IMR-90 (cell line): ENCODE measurements around the gene BIRC5. TPM values are rescaled to one million over a fixed set of nuclear protein-coding genes. Genes with fewer than 3 reads are reported as not detected.

Experiments
- ATAC-seq: fragments of 200-7000 bp; cut with Tn5 transposase; 2 replicates; pipeline ENCODE4 v1.9.1; 2020; ENCODE audit warnings: low read depth, mild to moderate bottlenecking, moderate library complexity
- BruUV-seq: library from RNA; stranded (reverse); fragments of 400-500 nt; replicated peaks from 2 replicates; lab custom pipeline; 2021; lab: Mats Ljungman, UMichigan
- CTCF ChIA-PET: fragments of 300-600 bp; formaldehyde crosslinking; extraction: SDS; loops from one replicate; lab custom pipeline; 2021; ENCODE audit warnings: antibody characterized with exemption; lab: Yijun Ruan, JAX
- POLR2A ChIA-PET: fragments of 300-600 bp; sonication (Branson Sonifier 250); formaldehyde crosslinking; loops from one replicate; lab custom pipeline; 2022; ENCODE audit warnings: antibody characterized with exemption; ENCODE audit not compliant: unreplicated experiment; lab: Charles Lee
- DNase-seq: peaks from one replicate; pipeline ENCODE4 v3.0.0; 2013
- H2AFZ ChIP-seq: replicated peaks from 2 replicates; pipeline ENCODE3; 2013; ENCODE audit warnings: low read length, mild to moderate bottlenecking; ENCODE audit not compliant: poor library complexity
- H2AK5ac ChIP-seq: 2 replicates; pipeline ENCODE4 v1.6.1; 2013; ENCODE audit warnings: low read depth, low read length, inconsistent platforms
- H2AK9ac ChIP-seq: replicated peaks from 2 replicates; pipeline ENCODE3; 2013; ENCODE audit warnings: mild to moderate bottlenecking, low read depth, low read length, moderate library complexity; ENCODE audit not compliant: poor library complexity
- H2BK120ac ChIP-seq: 2 replicates; pipeline ENCODE4 v1.6.1; 2013; ENCODE audit warnings: low read depth, low read length, inconsistent platforms
- H2BK15ac ChIP-seq: 3 replicates; pipeline ENCODE4 v1.6.1; 2013; ENCODE audit warnings: low read depth, low read length, inconsistent platforms
- H2BK20ac ChIP-seq: 2 replicates; pipeline ENCODE4 v1.6.1; 2013; ENCODE audit warnings: low read depth, mild to moderate bottlenecking, inconsistent platforms, low read length, moderate library complexity
- H2BK5ac ChIP-seq: 2 replicates; pipeline ENCODE4 v1.6.1; 2013; ENCODE audit warnings: mild to moderate bottlenecking, low read depth, low read length, inconsistent platforms; ENCODE audit not compliant: poor library complexity, severe bottlenecking
- H3K14ac ChIP-seq: replicated peaks from 2 replicates; pipeline ENCODE4 v1.6.1; 2013; ENCODE audit warnings: low read depth, low read length, inconsistent platforms
- H3K18ac ChIP-seq: 2 replicates; pipeline ENCODE4 v1.6.1; 2013; ENCODE audit warnings: low read depth, low read length, control low read depth
- H3K23ac ChIP-seq: 2 replicates; pipeline ENCODE4 v1.6.1; 2013; ENCODE audit warnings: low read depth, low read length, inconsistent platforms
- H3K27ac ChIP-seq: 2 replicates; pipeline ENCODE4 v1.5.1; 2013; ENCODE audit warnings: mild to moderate bottlenecking, control low read depth, low read length; ENCODE audit not compliant: insufficient read depth
- H3K27me3 ChIP-seq: 2 replicates; pipeline ENCODE4 v1.6.1; 2013; ENCODE audit warnings: low read length; ENCODE audit not compliant: control insufficient read depth, insufficient read depth
- H3K36me3 ChIP-seq: 2 replicates; pipeline ENCODE4 v1.6.1; 2013; ENCODE audit warnings: low read length, mixed read lengths; ENCODE audit not compliant: control insufficient read depth, insufficient read depth
- H3K4ac ChIP-seq: 2 replicates; pipeline ENCODE4 v1.6.1; 2013; ENCODE audit warnings: low read depth, low read length, inconsistent platforms
- H3K4me1 ChIP-seq: 2 replicates; pipeline ENCODE4 v1.6.1; 2013; ENCODE audit warnings: low read length, mixed read lengths; ENCODE audit not compliant: control insufficient read depth, insufficient read depth
- H3K4me2 ChIP-seq: 2 replicates; pipeline ENCODE4 v1.6.1; 2013; ENCODE audit warnings: low read depth, mild to moderate bottlenecking, control low read depth, low read length, moderate library complexity
- H3K4me3 ChIP-seq: 2 replicates; pipeline ENCODE4 v1.5.1; 2013; ENCODE audit warnings: low read depth, mild to moderate bottlenecking, control low read depth, low read length, moderate library complexity; ENCODE audit not compliant: insufficient read depth
- H3K56ac ChIP-seq: 2 replicates; pipeline ENCODE4 v1.6.1; 2013; ENCODE audit warnings: low read length, inconsistent platforms; ENCODE audit not compliant: insufficient read depth; ENCODE audit errors: extremely low read depth
- H3K79me1 ChIP-seq, 2 experiments: 2 replicates each; pipeline ENCODE4 v1.6.1; 2013; ENCODE audit warnings: low read length in 2 of 2, inconsistent platforms in 1 of 2, low read depth in 1 of 2
- H3K9ac ChIP-seq: 2 replicates; pipeline ENCODE4 v1.6.1; 2013; ENCODE audit warnings: low read depth, low read length, control low read depth
- H3K9me1 ChIP-seq: 2 replicates; pipeline ENCODE4 v1.6.1; 2013; ENCODE audit warnings: low read length, inconsistent platforms; ENCODE audit not compliant: insufficient read depth
- H3K9me3 ChIP-seq: 2 replicates; pipeline ENCODE4 v1.6.1; 2013; ENCODE audit warnings: low read length; ENCODE audit not compliant: control insufficient read depth, insufficient read depth
- H4K20me1 ChIP-seq: 2 replicates; pipeline ENCODE4 v1.6.1; 2013; ENCODE audit warnings: low read length, inconsistent platforms; ENCODE audit not compliant: insufficient read depth
- H4K5ac ChIP-seq: 2 replicates; pipeline ENCODE4 v1.6.1; 2013; ENCODE audit warnings: mild to moderate bottlenecking, low read depth, low read length, control low read depth
- H4K8ac ChIP-seq, 2 experiments: 2 replicates each; pipeline ENCODE4 v1.6.1; 2013; ENCODE audit warnings: low read depth in 2 of 2, low read length in 2 of 2, control low read depth in 1 of 2, inconsistent platforms in 1 of 2
- H4K91ac ChIP-seq: 2 replicates; pipeline ENCODE4 v1.6.1; 2013; ENCODE audit warnings: low read depth, low read length, inconsistent platforms; ENCODE audit not compliant: insufficient read depth
- CEBPB ChIP-seq: IDR thresholded peaks from 2 replicates; pipeline ENCODE4 v1.6.1; 2012; ENCODE audit warnings: low read depth, low read length, improper control_type of control experiment
- NFE2L2 ChIP-seq: fragments of 150-350 bp; IDR thresholded peaks from 2 replicates; pipeline ENCODE4 v1.6.1; 2016; ENCODE audit warnings: low read depth, mild to moderate bottlenecking, low read length
- SMC3 ChIP-seq: fragments of 150-350 bp; IDR thresholded peaks from 2 replicates; pipeline ENCODE4 v1.6.1; 2016; ENCODE audit warnings: low read depth, mild to moderate bottlenecking, antibody characterized with exemption, low read length, moderate library complexity
- WGBS, 2 experiments: methylation state at CpG; one replicate each; pipeline versions ENCODE4 v1.1.5 to v1.1.7; 2013; ENCODE audit warnings: missing lambda C conversion rate in 2 of 2; ENCODE audit not compliant: insufficient read length in 1 of 2; ENCODE audit errors: extremely low coverage in 2 of 2; 5-methylcytosine and 5-hydroxymethylcytosine counted together
- dilution Hi-C: fragments of 300-500 bp; cut with HindIII; formaldehyde crosslinking; loops from one replicate; pipeline ENCODE4 v1.14.3; 2018; ENCODE audit warnings: low sequenced_read_pairs; ENCODE audit not compliant: unreplicated experiment
- in situ Hi-C: fragments of 300-500 bp; cut with MboI; formaldehyde crosslinking; loops from 3 replicates; pipeline ENCODE4 v1.14.3; 2019; ENCODE audit warnings: low sequenced_read_pairs, inconsistent platforms, mixed read lengths
- intact Hi-C: fragments of 100-400 bp; cut with micrococcal nuclease; formaldehyde crosslinking; loops from 2 replicates; pipeline ENCODE4 v1.10.0; 2022
- polyA plus RNA-seq, 3 experiments: library from polyadenylated mRNA; depleted of rRNA; stranded (reverse); fragments of >200 nt; gene quantifications; 2 replicates each; pipeline ENCODE4 v1.2.3, GENCODE V29; 2012; ENCODE audit warnings: low replicate concordance in 1 of 3
- total RNA-seq: library from RNA; depleted of rRNA; stranded (reverse); fragments of >200 nt; gene quantifications from 2 replicates; pipeline ENCODE4 v1.2.3, GENCODE V29; 2012
- TF ChIP-seq, protein P1 (sequence below): fragments of 150-350 bp; IDR thresholded peaks from 2 replicates; pipeline ENCODE4 v1.6.1; 2017; ENCODE audit warnings: mild to moderate bottlenecking, antibody characterized with exemption, low read length, low read depth
- TF ChIP-seq, protein P2 (sequence below): fragments of 150-350 bp; IDR thresholded peaks from 2 replicates; pipeline ENCODE4 v1.6.1; 2016; ENCODE audit warnings: low read depth, mild to moderate bottlenecking, low read length, moderate library complexity, borderline replicate concordance

Gene BIRC5
- total and polyA plus RNA-seq, 2 of the 4 experiments (the other 2 are of a cell fraction), result 16.6 to 52.7 TPM

DNA sequence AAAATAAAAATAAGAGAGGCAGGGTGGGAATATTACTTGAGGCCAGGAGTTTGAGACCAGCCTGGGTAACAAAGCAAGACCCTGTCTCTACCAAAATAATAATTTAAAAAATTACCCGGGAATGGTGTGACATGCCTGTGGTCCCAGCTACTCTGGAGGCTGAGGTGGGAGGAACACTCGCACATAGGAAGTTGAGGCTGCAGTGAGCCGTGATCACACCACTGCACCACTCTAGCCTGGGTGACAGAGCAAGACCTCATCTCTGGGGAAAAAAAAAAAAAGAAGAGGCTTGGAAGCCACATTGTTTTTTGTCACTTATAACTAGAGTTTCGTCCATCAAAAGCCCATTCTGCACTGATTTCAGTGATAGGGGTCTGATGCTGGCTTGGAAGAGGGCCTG, 14.1 kb downstream of the BIRC5 start:
- dilution Hi-C loops (no loop called here), intact Hi-C loops (no loop called here), in situ Hi-C loops (no loop called here)
- no peak overlapping the region for H3K4me3 ChIP-seq
- no peak overlapping the region for H2BK120ac ChIP-seq
- H3K9me3 ChIP-seq, result no peaks in the 10 kb centered on the region
- no peaks in the 10 kb centered on the region for H3K4me1 ChIP-seq
- H2AK9ac ChIP-seq, result no peak overlapping the region
- H2BK20ac ChIP-seq, result no peak overlapping the region
- no peak for ATAC-seq
- H2BK15ac ChIP-seq, result no peak overlapping the region
- no peak overlapping the region for H3K56ac ChIP-seq
- no peak for DNase-seq
- CTCF ChIA-PET, result interaction anchor here (0.7 kb wide), 1 partner anchor 22 kb away, joined by 3 read pairs; no protein-coding TSS in a partner anchor
- H4K91ac ChIP-seq, result no peak overlapping the region
- no peak for TF ChIP-seq NFE2L2
- TF ChIP-seq, protein P1, sequence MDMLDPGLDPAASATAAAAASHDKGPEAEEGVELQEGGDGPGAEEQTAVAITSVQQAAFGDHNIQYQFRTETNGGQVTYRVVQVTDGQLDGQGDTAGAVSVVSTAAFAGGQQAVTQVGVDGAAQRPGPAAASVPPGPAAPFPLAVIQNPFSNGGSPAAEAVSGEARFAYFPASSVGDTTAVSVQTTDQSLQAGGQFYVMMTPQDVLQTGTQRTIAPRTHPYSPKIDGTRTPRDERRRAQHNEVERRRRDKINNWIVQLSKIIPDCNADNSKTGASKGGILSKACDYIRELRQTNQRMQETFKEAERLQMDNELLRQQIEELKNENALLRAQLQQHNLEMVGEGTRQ, result no peak
- TF ChIP-seq, protein P2, sequence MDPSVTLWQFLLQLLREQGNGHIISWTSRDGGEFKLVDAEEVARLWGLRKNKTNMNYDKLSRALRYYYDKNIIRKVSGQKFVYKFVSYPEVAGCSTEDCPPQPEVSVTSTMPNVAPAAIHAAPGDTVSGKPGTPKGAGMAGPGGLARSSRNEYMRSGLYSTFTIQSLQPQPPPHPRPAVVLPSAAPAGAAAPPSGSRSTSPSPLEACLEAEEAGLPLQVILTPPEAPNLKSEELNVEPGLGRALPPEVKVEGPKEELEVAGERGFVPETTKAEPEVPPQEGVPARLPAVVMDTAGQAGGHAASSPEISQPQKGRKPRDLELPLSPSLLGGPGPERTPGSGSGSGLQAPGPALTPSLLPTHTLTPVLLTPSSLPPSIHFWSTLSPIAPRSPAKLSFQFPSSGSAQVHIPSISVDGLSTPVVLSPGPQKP, result no peak
- no peak for TF ChIP-seq CEBPB
- TF ChIP-seq SMC3, result no peak
- H4K5ac ChIP-seq, result no peak overlapping the region
- H4K8ac ChIP-seq, result no peak overlapping the region
- no peaks in the 10 kb centered on the region for H3K9me1 ChIP-seq
- no TSS peak for BruUV-seq
- WGBS, 2 experiments, result no CpG with 5 or more reads among the region's 4 CpGs
- no peak overlapping the region for H3K4me2 ChIP-seq
- no peak overlapping the region for H3K14ac ChIP-seq
- no peak overlapping the region for H3K4ac ChIP-seq
- no peak overlapping the region for H3K27ac ChIP-seq
- no peaks in the 10 kb centered on the region; the same call in 1 of the 2 replicates for H4K20me1 ChIP-seq
- no peak overlapping the region for H2AFZ ChIP-seq
- H2BK5ac ChIP-seq, result no peak overlapping the region
- H3K18ac ChIP-seq, result no peak overlapping the region
- H3K23ac ChIP-seq, result no peak overlapping the region; the same call in 1 of the 2 replicates
- POLR2A ChIA-PET, result no interaction called here
- no peak overlapping the region for H2AK5ac ChIP-seq
- H3K9ac ChIP-seq, result no peak overlapping the region
- peaks cover 32% of the 10 kb centered on the region for H3K27me3 ChIP-seq
- H3K36me3 ChIP-seq, result no peaks in the 10 kb centered on the region
- no peaks in the 10 kb centered on the region for H3K79me1 ChIP-seq
